ENCODE data around the gene C6orf136.

C6orf136 gene

DNA sequence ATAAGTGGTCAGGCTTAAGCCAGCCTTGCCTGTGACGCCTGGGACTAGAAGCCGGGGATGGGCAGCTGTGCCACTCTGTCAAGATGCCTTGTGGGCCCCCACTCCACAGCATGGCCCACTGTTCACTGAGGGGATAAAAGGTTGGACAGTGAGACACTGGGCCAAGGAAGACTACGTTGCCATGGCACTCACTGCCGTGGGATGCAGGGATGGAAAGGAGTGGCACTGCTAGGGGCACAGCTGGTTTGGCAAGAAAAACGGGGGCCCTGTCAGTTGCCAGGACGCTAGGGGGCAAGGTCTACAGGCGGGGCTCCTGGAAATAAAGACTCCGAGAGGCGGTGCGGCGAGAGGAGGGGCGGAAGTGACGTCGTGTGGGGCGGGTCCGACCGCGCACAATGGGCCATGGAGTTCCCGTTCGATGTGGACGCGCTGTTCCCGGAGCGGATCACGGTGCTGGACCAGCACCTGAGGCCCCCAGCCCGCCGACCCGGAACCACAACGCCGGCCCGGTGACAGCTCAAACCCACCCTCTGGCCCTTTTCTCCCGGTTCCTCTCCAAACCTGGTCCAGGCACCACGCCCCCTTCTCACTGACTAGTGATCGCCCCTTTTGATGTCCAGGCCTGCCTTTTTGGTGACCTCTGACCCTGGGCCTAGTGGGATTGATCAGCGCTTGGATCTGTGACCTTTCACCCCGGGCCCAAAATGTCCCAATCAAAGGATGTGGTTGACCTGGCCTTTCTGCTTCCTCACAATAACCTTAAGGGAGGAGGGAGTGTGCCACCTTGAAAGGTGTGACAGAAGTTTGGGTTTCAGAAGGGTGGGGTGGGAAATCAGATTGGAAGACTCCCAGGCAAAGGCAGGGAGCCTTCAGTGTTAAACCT lies 20.2 kb upstream of the C6orf136 start, which contains the start of gene ATAT1:
ATAT1 (plus strand) TSS at position 391 of the 883 bp plus-strand sequence.
- in situ Hi-C loops (cut with HindIII; ENCODE audit: low sequenced_read_pairs), result no loop called here
- TF ChIP-seq, protein P1, sequence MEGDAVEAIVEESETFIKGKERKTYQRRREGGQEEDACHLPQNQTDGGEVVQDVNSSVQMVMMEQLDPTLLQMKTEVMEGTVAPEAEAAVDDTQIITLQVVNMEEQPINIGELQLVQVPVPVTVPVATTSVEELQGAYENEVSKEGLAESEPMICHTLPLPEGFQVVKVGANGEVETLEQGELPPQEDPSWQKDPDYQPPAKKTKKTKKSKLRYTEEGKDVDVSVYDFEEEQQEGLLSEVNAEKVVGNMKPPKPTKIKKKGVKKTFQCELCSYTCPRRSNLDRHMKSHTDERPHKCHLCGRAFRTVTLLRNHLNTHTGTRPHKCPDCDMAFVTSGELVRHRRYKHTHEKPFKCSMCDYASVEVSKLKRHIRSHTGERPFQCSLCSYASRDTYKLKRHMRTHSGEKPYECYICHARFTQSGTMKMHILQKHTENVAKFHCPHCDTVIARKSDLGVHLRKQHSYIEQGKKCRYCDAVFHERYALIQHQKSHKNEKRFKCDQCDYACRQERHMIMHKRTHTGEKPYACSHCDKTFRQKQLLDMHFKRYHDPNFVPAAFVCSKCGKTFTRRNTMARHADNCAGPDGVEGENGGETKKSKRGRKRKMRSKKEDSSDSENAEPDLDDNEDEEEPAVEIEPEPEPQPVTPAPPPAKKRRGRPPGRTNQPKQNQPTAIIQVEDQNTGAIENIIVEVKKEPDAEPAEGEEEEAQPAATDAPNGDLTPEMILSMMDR (IDR thresholded peaks at IDR 0.05; ENCODE audit: low read depth, low read length, missing control alignments), result peak; percentile 48
- H3K4me3 ChIP-seq (ENCODE audit: low read depth, low read length), result peak within 1 kb of the TSS; percentile 86

DNA sequence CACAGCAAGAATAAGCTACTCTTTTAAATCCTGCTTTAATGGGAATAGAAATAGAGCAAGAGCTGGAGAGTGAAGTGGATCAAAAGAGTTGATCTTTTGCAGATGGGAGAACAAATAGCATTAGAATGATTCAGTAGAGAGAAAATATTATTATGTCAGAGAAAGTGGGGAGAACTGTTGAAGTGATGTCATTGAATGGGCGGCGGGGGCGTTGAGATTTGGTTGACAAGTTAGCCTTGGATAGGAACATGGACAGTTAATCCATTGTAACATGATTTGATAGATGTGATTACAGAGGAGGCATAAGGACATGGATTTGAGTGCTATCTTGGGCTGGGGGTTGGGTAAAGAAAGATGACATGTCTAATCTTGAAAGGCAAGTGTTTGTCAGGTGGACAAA lies 11.1 kb upstream of the C6orf136 start:
- in situ Hi-C loops (cut with HindIII; ENCODE audit: low sequenced_read_pairs), result no loop called here
- DNase-seq (ENCODE audit: low read depth), result no peak
- H3K4me3 ChIP-seq (ENCODE audit: low read depth, low read length), result no peak overlapping the region
- TF ChIP-seq, protein P1 (IDR thresholded peaks at IDR 0.05; ENCODE audit: low read depth, low read length, missing control alignments), result no peak

More for the DNA sequence above, 20.2 kb upstream of the C6orf136 start, which contains the start of gene ATAT1:
- DNase-seq (ENCODE audit: low read depth), result no peak

DNA sequence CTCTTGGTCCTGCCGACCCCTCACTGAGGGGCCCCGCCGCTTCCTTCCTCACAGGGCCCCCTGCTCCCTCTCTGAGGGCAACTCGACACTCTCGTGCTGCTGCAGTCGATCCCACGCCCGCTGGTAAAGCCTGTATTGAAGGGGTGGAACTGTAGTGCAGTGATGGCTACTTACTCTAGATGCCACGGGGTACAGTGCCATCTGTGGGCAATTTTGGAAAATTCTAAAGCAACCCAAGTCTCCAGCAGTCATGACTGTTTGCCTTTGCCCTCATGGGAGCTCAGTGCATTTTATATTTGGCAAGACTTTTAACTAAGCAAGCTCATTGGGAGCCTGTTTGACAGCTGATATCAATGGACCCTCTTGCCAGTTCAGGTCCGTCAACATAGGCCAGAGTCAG lies 6.5 kb upstream of the C6orf136 start:
- in situ Hi-C loops (cut with HindIII; ENCODE audit: low sequenced_read_pairs), result no loop called here
- no peak for DNase-seq (ENCODE audit: low read depth)
- TF ChIP-seq, protein P1 (IDR thresholded peaks at IDR 0.05; ENCODE audit: low read depth, low read length, missing control alignments), result no peak
- H3K4me3 ChIP-seq (ENCODE audit: low read depth, low read length), result no peak overlapping the region

DNA sequence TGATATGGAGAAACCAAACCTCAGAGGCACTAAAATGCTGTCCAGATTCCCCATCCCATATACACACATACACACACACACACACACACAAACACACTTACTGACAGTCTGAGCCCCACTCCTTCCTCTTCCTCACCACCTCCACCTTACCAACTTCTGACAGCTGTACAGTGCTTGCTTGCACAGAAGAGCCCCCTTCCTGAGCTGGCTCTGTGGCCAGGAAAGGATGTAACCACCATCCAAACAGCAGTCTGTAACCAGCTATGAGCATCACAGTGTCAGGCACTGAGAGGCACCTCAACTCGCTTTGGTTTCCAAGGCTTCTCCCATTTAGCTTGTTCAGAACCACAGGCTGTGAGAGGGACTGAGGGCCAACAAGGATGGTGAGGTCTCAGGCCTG lies 5.9 kb upstream of the C6orf136 start:
- TF ChIP-seq, protein P1 (IDR thresholded peaks at IDR 0.05; ENCODE audit: low read depth, low read length, missing control alignments), result no peak
- in situ Hi-C loops (cut with HindIII; ENCODE audit: low sequenced_read_pairs), result no loop called here
- no peak for DNase-seq (ENCODE audit: low read depth)
- no peak overlapping the region for H3K4me3 ChIP-seq (ENCODE audit: low read depth, low read length)

DNA sequence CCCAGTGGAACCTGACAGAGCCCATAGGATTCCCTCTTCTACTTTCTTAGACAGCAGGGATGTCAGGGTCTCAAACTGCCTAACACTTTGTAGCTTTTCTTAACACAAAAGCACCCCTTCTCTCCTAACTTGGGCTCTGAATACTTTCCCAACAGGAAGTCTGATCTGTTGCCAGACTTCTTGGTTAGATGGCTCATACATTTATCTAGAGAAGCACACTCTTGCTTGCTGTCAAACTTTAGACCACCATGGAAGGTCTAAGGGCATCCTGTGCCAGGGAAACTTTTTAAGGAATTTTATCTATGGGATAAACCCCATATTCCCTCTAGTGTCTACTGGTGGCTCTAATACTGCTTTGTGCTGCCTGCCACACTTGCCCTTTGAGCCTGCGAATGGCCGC lies 3.3 kb upstream of the C6orf136 start:
- TF ChIP-seq, protein P1 (IDR thresholded peaks at IDR 0.05; ENCODE audit: low read depth, low read length, missing control alignments), result no peak
- DNase-seq (ENCODE audit: low read depth), result no peak
- in situ Hi-C loops (cut with HindIII; ENCODE audit: low sequenced_read_pairs), result no loop called here
- no peak overlapping the region for H3K4me3 ChIP-seq (ENCODE audit: low read depth, low read length)

DNA sequence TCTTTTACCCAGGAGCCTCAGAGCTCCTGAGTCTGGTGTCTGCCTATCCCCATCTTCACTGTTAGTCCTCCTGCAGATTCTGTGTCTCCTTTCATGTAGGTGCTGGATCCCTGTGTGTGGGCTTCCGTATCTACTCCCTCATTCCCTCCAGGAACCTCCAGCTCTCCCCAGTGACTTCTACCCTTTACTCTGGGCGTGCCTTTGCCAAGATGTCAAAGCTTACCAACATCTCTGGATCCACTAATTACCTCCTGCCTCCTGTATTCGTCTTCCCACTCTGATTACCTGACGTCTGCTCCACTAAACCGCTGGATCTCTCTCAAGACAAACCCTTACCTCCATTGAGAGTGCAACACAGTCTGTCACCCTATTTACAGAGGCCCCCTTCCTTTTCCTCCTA lies 2.2 kb upstream of the C6orf136 start:
- in situ Hi-C loops (cut with HindIII; ENCODE audit: low sequenced_read_pairs), result no loop called here
- no peak overlapping the region for H3K4me3 ChIP-seq (ENCODE audit: low read depth, low read length)
- TF ChIP-seq, protein P1 (IDR thresholded peaks at IDR 0.05; ENCODE audit: low read depth, low read length, missing control alignments), result no peak
- no peak for DNase-seq (ENCODE audit: low read depth)

All from astrocyte of the cerebellum (primary cell).